Measurements from ENCODE around the gene DEPDC1B.
"Not testable (repeated sequence)": the region's sequence is repeated elsewhere in the genome, so short reads cannot be mapped to it uniquely, and the experiment has no call there.

The DEPDC1B gene

GRCh38 chr5:60577116-60577515 lies 122.8 kb downstream of the DEPDC1B start:
- no peak for DNase-seq

- no peak for DNase-seq
Observed at GRCh38 chr5:60576425-60576824, 123.5 kb downstream of the DEPDC1B start.

GRCh38 chr5:60568646-60569045 lies 131.3 kb downstream of the DEPDC1B start:
- DNase-seq, result no peak

- DNase-seq, result no peak
Observed at GRCh38 chr5:60563696-60564324, 136.2 kb downstream of the DEPDC1B start.

- DNase-seq, result not testable (repeated sequence)
Observed at GRCh38 chr5:60553291-60553690, 146.7 kb downstream of the DEPDC1B start.

GRCh38 chr5:60551829-60552228 lies 148.1 kb downstream of the DEPDC1B start:
- no peak for DNase-seq

- no peak for DNase-seq
Observed at GRCh38 chr5:60551250-60551649, 148.7 kb downstream of the DEPDC1B start.

- DNase-seq, result no peak
Observed at GRCh38 chr5:60550311-60550710, 149.7 kb downstream of the DEPDC1B start.

GRCh38 chr5:60549841-60550240 lies 150.1 kb downstream of the DEPDC1B start:
- DNase-seq, result no peak

All from activated naive CD4-positive, alpha-beta T cell (primary cell).